GM19372 (cell line): ENCODE data around the gene FRRS1.
"Not testable (repeated sequence)": the region's sequence is repeated elsewhere in the genome, so short reads cannot be mapped to it uniquely, and the experiment has no call there.

Source experiments
- ATAC-seq: cut with Tn5 transposase; IDR thresholded peaks from one replicate; pipeline ENCODE4 v1.9.1; 2021; ENCODE audit warnings: mild to moderate bottlenecking, low read depth, moderate library complexity; ENCODE audit not compliant: unreplicated experiment

The FRRS1 gene

DNA sequence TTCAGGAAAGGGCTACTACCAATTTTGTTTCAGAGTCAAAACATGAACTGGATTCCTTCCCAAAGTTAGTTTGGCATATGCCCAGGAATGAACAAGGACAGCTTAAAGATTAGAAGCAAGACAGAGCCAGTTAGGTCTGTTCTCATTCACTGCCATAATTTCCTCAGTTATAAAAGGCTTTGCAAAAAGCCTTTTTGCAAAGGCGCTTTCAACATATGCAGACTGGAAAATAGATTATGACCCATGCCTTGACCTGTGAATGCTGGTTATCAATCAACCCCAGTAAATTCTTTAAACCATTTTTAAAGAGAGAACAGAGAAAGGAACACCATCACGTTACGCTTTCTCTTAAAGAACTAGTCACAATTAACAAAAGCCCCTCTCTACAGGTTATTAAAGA is 1.7 kb upstream of the FRRS1 start:
- no peak for ATAC-seq

DNA sequence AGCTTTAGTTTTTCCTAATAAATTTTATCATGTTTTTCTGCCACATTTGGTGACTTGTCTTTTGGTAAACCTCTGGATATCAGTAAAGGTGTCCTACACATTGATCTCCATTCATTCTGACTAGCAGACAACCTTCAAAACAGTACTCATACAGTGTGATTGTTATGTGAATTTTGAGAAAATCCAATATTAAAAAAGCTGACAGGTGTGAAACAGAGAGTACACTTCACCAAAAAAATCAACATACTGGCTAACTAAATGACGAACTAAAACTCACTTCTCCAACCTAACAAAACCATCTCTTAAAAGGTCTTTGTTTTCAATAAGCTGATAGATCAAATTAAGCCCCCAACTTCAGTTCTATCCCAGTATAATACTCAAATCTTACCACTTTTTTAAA is 1.5 kb downstream of the FRRS1 start:
- no peak for ATAC-seq

DNA sequence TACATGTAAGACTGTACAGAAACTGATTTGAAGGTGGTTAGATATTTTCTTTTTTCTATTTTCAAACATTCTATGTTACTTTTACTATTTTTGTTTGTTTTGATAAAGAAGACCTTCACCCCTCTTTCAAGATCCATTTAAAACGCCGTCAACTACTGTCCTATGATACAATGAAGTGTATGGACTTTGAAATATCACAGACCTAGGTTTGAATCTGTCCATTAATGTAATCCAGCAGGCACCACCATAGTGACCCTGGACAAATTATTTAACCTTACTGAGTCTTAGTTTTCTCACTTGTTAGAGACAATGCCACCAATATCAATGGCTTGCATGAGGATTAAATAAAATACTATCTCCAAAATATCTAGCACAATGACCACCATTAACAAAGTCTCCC is 2.0 kb downstream of the FRRS1 start:
- no peak for ATAC-seq

GRCh38 chr1:99763956-99764355 is 2.5 kb downstream of the FRRS1 start:
- ATAC-seq: no peak

DNA sequence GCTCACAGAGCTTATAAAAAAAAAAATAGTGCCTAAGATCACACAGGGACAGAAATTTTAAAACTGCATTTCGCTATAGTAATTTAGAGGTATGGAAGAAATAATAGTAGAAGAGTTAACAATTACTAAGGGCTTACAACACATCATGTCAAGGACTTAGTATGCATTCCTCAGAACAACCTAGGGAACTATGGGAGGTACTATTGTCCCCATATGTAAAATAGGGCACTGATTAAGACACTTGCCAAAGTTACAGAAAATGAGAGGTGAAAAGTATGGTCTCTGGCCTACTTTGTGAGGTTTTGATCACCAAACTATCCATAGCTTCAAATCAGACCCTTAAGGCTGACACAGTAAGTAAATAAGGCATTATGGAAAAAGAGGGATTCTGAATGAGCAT is 4.7 kb downstream of the FRRS1 start:
- ATAC-seq: no peak

- ATAC-seq: no peak
These were observed 6.8 kb downstream of the FRRS1 start for GRCh38 chr1:99759518-99760160.

DNA sequence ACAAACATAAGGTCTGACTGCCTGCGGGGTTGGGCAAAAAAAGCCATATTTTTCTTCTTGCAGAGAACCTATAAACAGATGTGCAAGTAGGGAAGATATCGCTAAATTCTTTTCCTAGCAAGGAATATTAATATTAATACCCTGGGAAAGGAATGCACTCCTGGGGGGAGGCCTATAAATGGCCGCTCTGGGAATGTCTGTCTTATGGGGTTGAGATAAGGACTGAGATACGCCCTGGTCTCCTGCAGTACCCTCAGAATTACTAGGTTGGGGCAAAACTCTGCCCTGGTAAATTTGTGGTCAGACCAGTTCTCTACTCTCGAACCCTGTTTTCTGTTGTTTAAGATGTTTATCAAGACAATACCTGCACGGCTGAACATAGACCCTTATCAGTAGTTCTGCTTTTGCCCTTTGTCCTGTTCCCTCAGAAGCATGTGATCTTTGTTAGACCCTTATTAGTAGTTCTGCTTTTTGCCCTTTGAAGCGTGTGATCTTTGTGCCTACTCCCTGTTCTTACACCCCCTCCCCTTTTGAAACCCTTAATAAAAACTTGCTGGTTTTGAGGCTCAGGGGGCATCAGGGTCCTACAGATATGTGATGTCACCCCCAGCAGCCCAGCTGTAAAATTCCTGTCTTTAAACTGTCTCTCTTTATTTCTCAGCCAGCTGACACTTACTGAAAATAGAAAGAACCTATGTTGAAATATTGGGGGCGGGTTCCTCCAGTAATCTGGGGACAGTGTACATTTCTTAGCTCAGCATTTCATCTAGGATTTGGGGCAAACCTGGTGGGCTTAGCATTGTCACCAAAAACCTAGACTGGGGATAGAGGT is 7.5 kb downstream of the FRRS1 start:
- not testable (repeated sequence) for ATAC-seq

- no peak for ATAC-seq
These were observed 8.3 kb downstream of the FRRS1 start for GRCh38 chr1:99758073-99758511.

DNA sequence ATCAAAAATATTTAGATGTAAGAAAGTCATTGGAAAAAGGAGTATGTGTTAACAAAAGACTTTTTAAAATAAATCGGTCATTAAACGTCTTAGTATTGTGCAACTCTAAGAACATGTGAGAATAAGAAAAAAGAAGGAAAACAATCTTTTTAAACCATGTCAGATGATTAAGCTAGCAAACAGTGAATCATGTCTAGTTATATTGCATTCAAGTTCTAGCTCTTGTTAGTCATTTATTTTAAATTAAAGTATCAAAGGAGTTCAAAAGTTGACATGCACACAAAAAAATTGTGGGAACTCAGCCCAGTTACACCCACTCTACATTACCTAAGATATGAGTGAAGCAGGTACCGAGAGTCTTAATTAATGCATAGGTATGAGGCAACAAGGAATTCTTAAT is 9.8 kb downstream of the FRRS1 start:
- ATAC-seq: no peak

- ATAC-seq: no peak
These were observed 10.8 kb downstream of the FRRS1 start for GRCh38 chr1:99755664-99756063.

GRCh38 chr1:99754697-99755096 is 11.7 kb downstream of the FRRS1 start:
- ATAC-seq: no peak

DNA sequence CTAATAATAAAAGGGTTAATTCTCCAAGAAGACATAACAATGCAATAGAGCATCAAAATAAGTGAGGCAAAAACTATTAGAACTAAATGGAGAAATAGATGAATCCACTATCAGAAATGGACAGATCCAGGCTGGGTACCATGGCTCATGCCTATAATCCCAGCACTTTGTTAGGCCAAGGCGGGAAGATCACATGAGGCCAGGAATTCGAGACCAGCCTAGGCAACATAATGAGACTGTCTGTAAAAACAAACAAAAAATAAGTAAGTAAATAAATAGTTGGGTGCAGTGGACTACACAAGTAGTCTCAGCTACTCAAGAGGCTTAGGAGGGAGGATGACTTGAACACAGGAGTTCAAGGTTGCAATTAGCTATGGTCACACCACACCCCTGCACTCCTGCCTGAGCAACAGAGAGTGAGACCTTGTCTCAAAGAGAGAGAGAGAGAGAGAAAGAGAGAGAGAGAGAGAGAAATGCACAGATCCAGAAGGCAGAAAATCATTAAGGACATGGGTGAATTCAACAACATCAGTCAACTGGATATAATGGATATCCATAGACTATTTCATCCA is 12.3 kb downstream of the FRRS1 start:
- no peak for ATAC-seq

- ATAC-seq: peak; percentile 68
These were observed 14.4 kb downstream of the FRRS1 start for GRCh38 chr1:99751877-99752504.

- ATAC-seq: peak; percentile 74
These were observed 16.7 kb downstream of the FRRS1 start for GRCh38 chr1:99749504-99750347.

DNA sequence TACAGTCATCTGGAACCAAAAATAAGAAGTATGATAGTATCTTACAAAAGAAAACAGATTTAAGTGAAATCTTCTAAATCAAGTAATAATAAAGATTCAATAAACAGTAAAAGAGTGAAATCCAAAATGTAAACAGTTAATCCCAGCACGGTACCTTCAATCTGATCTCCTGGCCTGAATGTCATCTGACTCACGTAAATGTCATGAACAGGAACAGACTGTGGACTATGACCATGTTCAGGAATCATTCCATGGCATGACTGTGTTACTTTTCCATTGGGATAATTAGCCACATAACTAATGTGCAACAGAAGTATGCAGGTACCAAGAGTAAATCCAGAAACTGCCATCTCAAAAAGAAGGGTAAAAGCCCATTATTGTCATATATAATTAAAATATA is 18.0 kb downstream of the FRRS1 start:
- ATAC-seq: no peak

GRCh38 chr1:99745684-99746083 is 20.8 kb downstream of the FRRS1 start:
- no peak for ATAC-seq

DNA sequence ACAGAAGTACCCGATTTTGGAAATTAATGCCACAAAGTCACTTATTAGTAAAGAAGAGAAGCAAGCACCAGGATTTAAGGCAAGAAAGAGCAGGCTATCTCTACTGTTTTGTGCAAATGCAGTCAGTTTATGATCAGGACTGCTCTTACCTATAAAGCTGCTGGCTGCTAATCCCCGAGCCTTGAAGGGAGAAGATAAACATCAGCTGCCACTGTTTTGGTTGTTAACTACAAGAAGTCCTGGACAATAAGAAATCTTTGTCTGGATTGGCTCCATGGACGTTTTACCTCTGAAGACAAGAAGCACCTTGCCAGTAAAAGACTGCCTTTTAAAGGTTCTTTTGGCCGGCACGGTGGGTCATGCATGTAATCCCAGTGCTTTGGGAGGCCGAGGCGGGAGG is 21.4 kb downstream of the FRRS1 start:
- no peak for ATAC-seq

DNA sequence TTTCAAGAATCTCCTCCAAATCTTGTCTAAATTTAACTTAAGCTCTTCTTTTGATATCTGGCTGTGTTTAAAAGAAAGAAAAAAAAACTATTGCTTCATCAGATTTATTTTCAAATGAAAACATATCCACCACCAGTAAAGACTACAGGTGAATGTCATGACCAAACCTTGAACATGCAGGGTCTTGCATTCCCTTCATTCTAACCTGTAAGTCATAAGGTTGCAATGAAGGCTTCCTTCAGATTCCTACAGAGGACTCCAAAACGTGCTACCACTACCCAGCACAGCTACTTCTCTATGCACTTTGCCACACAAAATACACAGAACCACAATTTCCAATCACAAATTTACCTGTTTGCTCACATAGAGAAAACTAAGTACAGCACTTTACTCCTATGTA is 26.3 kb downstream of the FRRS1 start:
- ATAC-seq: no peak

DNA sequence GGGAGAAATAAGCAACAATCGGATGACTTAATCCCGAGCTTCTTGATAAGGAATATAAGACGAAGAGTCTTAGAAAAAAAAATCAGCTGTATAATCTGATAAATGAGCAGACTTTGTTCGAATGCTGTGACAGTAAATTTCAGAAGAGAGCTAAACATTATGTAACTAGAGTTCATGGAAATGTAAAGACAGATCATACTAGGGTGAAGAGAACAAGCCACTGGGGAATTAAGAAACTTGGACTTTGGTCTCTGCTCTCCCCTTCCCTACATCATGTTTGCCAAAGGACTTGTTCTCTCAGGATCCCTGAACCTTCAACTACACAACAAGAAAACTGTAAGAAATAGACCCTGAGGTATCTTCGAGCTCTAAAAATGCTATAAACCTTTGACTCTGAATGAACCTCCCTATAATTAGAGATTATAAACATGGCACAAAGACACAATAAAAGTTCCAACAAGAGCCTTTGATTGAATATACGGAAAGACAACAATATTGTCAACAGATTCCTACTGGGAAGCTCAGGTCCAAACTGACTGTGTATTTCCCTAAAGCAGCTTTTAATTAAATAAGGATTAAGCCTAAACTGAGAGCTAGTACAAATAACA is 27.5 kb downstream of the FRRS1 start:
- ATAC-seq: no peak

- no peak for ATAC-seq
These were observed 29.4 kb downstream of the FRRS1 start for GRCh38 chr1:99737016-99737415.
